ENCODE measurements around the gene AK9. TPM values are rescaled to one million over a fixed set of nuclear protein-coding genes. Genes with fewer than 3 reads are reported as not detected.

The AK9 gene
- total RNA-seq, 1 experiment from 2014 or later, result 7.2 TPM

- DNase-seq (ENCODE audit: low spot score), result no peak
Measured at GRCh38 chr6:109457562-109457996, 233.4 kb downstream of the AK9 start.

- DNase-seq (ENCODE audit: low spot score), result no peak
Measured at GRCh38 chr6:109456710-109457561, 234.1 kb downstream of the AK9 start.

- no peak for DNase-seq (ENCODE audit: low spot score)
Measured at GRCh38 chr6:109456111-109456583, 234.9 kb downstream of the AK9 start.

GRCh38 chr6:109455437-109456110, 235.4 kb downstream of the AK9 start, which contains the start of gene MICAL1:
Gene MICAL1, minus strand, starts transcription at chr6:109455772. Its CDS starts 1,576 bp downstream, at chr6:109454196.
- peak; percentile 66 for DNase-seq (ENCODE audit: low spot score)

GRCh38 chr6:109454496-109455436, 236.2 kb downstream of the AK9 start:
- peak; percentile 8 for DNase-seq (ENCODE audit: low spot score)

- DNase-seq (ENCODE audit: low spot score), result peak; percentile 4
Measured at GRCh38 chr6:109453594-109454495, 237.2 kb downstream of the AK9 start.

GRCh38 chr6:109453156-109453555, 237.8 kb downstream of the AK9 start:
- no peak for DNase-seq (ENCODE audit: low spot score)

- DNase-seq (ENCODE audit: low spot score), result no peak
Measured at GRCh38 chr6:109452181-109452580, 238.8 kb downstream of the AK9 start.

- DNase-seq (ENCODE audit: low spot score), result no peak
Measured at GRCh38 chr6:109451376-109451775, 239.6 kb downstream of the AK9 start.

GRCh38 chr6:109450801-109451200, 240.2 kb downstream of the AK9 start:
- no peak for DNase-seq (ENCODE audit: low spot score)

- no peak for DNase-seq (ENCODE audit: low spot score)
Measured at GRCh38 chr6:109449795-109450673, 241.0 kb downstream of the AK9 start.

GRCh38 chr6:109449064-109449794, 241.8 kb downstream of the AK9 start:
- DNase-seq (ENCODE audit: low spot score), result no peak

GRCh38 chr6:109448615-109449014, 242.4 kb downstream of the AK9 start:
- no peak for DNase-seq (ENCODE audit: low spot score)

GRCh38 chr6:109447878-109448555, 243.0 kb downstream of the AK9 start:
- DNase-seq (ENCODE audit: low spot score), result no peak

- DNase-seq (ENCODE audit: low spot score), result no peak
Measured at GRCh38 chr6:109447087-109447486, 243.9 kb downstream of the AK9 start.

- DNase-seq (ENCODE audit: low spot score), result no peak
Measured at GRCh38 chr6:109446541-109446940, 244.5 kb downstream of the AK9 start.

GRCh38 chr6:109446072-109446471, 244.9 kb downstream of the AK9 start:
- no peak for DNase-seq (ENCODE audit: low spot score)

GRCh38 chr6:109445382-109445781, 245.6 kb downstream of the AK9 start:
- DNase-seq (ENCODE audit: low spot score), result no peak
